SK-N-SH (cell line): ENCODE measurements around the gene OGFOD1.

Experiments
- CTCF ChIP-seq: fragments of 200-600 bp; sonication (generic); IDR thresholded peaks from 2 replicates; pipeline ENCODE4 v1.6.1; 2017; ENCODE audit warnings: antibody characterized with exemption, mild to moderate bottlenecking, moderate library complexity
- FOSL2 ChIP-seq: IDR thresholded peaks from 2 replicates; pipeline ENCODE4 v1.4.0; 2012; ENCODE audit warnings: low read depth, mild to moderate bottlenecking, moderate library complexity, borderline replicate concordance
- POLR2AphosphoS5 ChIP-seq: IDR thresholded peaks from 2 replicates; pipeline ENCODE4 v1.6.1; 2012; ENCODE audit warnings: low read depth, low read length
- RFX5 ChIP-seq: IDR thresholded peaks from 2 replicates; pipeline ENCODE4 v1.6.1; 2012; ENCODE audit warnings: mild to moderate bottlenecking, improper control_type of control experiment, low read length
- SMC3 ChIP-seq: IDR thresholded peaks from 2 replicates; pipeline ENCODE4 v1.6.1; 2012; ENCODE audit warnings: low read depth, low read length, improper control_type of control experiment
- USF1 ChIP-seq: IDR thresholded peaks from 2 replicates; pipeline ENCODE4 v1.4.0; 2012; ENCODE audit warnings: low read depth, borderline replicate concordance

GRCh38 chr16:56466344-56466743 lies 15.0 kb downstream of the OGFOD1 start:
- TF ChIP-seq FOSL2 (no peak), CTCF (no peak), POLR2AphosphoS5 (no peak), RFX5 (no peak), USF1 (no peak), SMC3 (no peak)
